Nephron progenitor cell (in vitro differentiated cells): ENCODE measurements around the gene KBTBD7.

Experiments
- DNase-seq: peaks from one replicate; pipeline ENCODE4 v3.0.0; 2021
- H3K27ac Mint-ChIP-seq: 2 replicates; pipeline ENCODE4 v1.8.0; 2021; ENCODE audit warnings: mild to moderate bottlenecking, moderate library complexity, mixed read lengths
- H3K27me3 Mint-ChIP-seq: 2 replicates; pipeline ENCODE4 v1.8.0; 2021; ENCODE audit warnings: mild to moderate bottlenecking, low read depth, mixed read lengths; ENCODE audit not compliant: poor library complexity
- H3K36me3 Mint-ChIP-seq: 2 replicates; pipeline ENCODE4 v1.8.0; 2021; ENCODE audit warnings: low read depth, mixed read lengths
- H3K4me1 Mint-ChIP-seq: 2 replicates; pipeline ENCODE4 v1.8.0; 2021; ENCODE audit warnings: mixed read lengths
- H3K4me3 Mint-ChIP-seq: 2 replicates; pipeline ENCODE4 v1.8.0; 2021; ENCODE audit warnings: mild to moderate bottlenecking, moderate library complexity, mixed read lengths
- H3K9me3 Mint-ChIP-seq: 2 replicates; pipeline ENCODE4 v1.8.0; 2021; ENCODE audit warnings: mild to moderate bottlenecking, moderate library complexity, mixed read lengths
- CTCF ChIP-seq: fragments of 200-600 bp; sonication (generic); IDR thresholded peaks from 2 replicates; pipeline ENCODE4 v1.5.0; 2021; ENCODE audit warnings: antibody characterized with exemption

The KBTBD7 gene

DNA sequence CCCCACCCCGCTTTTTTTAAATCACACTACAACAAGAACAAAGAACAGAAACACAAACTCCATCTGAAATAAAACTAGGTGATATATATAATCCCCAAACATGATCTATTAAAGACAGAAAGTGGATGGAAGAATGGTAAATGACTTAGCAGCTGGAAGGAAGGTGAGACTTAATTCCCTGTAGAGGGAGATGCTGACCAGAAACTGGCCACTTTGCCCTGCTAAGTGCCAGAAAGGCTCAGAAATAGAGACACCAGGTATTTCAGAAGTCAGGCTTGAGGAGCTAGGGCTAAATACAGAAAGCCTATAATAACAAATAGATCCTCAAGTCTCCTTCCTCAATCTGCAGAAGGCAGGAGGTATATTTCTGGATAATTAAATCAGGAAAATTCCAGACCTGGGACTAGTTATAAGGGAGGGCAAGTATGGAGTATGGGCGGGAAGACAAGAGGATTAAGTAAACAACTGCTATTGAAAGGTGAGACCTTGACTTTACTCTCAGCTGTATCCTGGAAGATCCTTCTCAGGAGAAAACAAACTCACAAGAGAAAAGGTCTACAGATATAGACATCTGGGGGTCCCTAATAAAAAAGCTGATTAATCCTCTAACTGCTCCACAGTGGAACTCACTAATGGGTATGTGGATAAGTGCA is 36.8 kb upstream of the KBTBD7 start:
- H3K9me3 Mint-ChIP-seq: no peaks in the 10 kb centered on the region
- DNase-seq: no peak
- peaks cover 58% of the 10 kb centered on the region for H3K36me3 Mint-ChIP-seq
- peak overlapping the region; percentile 58 for H3K27ac Mint-ChIP-seq
- H3K4me1 Mint-ChIP-seq: peaks cover 22% of the 10 kb centered on the region
- no peaks in the 10 kb centered on the region for H3K27me3 Mint-ChIP-seq
- no peak for TF ChIP-seq CTCF
- H3K4me3 Mint-ChIP-seq: no peak overlapping the region

- TF ChIP-seq CTCF: no peak
- no peaks in the 10 kb centered on the region for H3K27me3 Mint-ChIP-seq
- peaks cover 22% of the 10 kb centered on the region for H3K4me1 Mint-ChIP-seq
- DNase-seq: no peak
- H3K36me3 Mint-ChIP-seq: peaks cover 48% of the 10 kb centered on the region
- no peaks in the 10 kb centered on the region for H3K9me3 Mint-ChIP-seq
- no peak overlapping the region for H3K4me3 Mint-ChIP-seq
- H3K27ac Mint-ChIP-seq: no peak overlapping the region
These were observed 35.0 kb upstream of the KBTBD7 start for GRCh38 chr13:41229356-41229755.

DNA sequence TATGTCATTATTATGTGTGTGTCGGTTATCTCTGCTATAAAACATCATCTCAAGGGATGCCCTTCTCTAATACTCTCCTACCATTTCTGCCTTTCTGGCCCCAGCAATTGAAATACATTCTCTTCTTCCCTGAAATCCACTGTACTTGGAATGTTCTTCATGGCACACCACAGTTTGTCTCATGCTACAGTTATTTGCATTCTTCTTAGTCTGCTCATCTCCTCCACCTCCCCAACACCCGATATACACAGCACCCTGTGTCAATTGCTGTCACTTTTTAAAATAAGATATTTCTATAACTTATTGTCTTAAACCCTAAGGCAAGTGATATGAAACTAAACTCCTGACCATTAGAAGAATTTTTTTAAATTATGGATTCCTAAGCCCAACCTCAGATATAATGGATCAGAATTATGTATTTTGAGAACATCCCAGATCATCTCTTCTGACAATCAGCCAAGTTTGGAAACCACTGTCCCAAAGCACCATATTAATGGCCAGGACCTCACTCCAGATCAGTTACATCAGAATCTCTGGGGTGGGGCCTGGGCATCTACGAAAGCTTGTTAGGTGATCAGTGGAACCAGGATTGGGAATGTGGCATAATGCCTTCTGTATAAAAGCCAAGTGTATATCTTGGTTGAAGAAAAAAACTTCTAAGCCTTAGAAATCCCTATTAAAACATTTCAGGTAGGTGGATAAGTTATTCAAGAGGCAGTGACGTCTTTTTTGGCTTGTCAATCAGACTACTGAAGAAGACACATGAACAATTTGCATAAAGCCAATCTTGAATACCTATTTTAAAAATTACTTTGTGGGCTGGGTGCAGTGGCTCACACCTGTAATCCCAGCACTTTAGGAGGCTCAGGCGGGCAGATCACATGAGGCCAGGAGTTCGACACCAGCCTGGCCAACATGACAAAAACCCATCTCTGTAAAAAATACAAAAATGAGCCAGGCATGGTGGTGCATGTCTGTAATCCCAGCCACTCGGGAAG is 30.0 kb upstream of the KBTBD7 start:
- Mint-ChIP-seq H3K27me3 (no peaks in the 10 kb centered on the region), H3K9me3 (no peaks in the 10 kb centered on the region), H3K4me3 (no peak overlapping the region), H3K4me1 (no peaks in the 10 kb centered on the region), H3K27ac (no peak overlapping the region), H3K36me3 (peaks cover 26% of the 10 kb centered on the region)
- no peak for DNase-seq
- TF ChIP-seq CTCF: no peak

GRCh38 chr13:41222259-41222852 is 28.0 kb upstream of the KBTBD7 start:
- peak; percentile 46 for DNase-seq
- no peaks in the 10 kb centered on the region for H3K4me1 Mint-ChIP-seq
- H3K27me3 Mint-ChIP-seq: no peaks in the 10 kb centered on the region
- H3K4me3 Mint-ChIP-seq: no peak overlapping the region
- peak; percentile 75 for TF ChIP-seq CTCF
- H3K36me3 Mint-ChIP-seq: peaks cover 17% of the 10 kb centered on the region
- no peak overlapping the region for H3K27ac Mint-ChIP-seq
- H3K9me3 Mint-ChIP-seq: no peaks in the 10 kb centered on the region

GRCh38 chr13:41220401-41220800 is 26.0 kb upstream of the KBTBD7 start:
- Mint-ChIP-seq H3K27me3 (no peaks in the 10 kb centered on the region), H3K27ac (no peak overlapping the region), H3K9me3 (no peaks in the 10 kb centered on the region), H3K36me3 (peaks cover 10% of the 10 kb centered on the region), H3K4me1 (no peaks in the 10 kb centered on the region), H3K4me3 (no peak overlapping the region)
- no peak for DNase-seq
- no peak for TF ChIP-seq CTCF
